HG03558 (cell line): ENCODE data around the gene LIMK1.
"Not testable (repeated sequence)": the region's sequence is repeated elsewhere in the genome, so short reads cannot be mapped to it uniquely, and the experiment has no call there.

ENCODE experiments used
- ATAC-seq: cut with Tn5 transposase; IDR thresholded peaks from one replicate; pipeline ENCODE4 v1.9.1; 2021; ENCODE audit warnings: moderate number of reproducible peaks; ENCODE audit not compliant: unreplicated experiment; ENCODE audit errors: extremely low read depth

LIMK1 gene

DNA sequence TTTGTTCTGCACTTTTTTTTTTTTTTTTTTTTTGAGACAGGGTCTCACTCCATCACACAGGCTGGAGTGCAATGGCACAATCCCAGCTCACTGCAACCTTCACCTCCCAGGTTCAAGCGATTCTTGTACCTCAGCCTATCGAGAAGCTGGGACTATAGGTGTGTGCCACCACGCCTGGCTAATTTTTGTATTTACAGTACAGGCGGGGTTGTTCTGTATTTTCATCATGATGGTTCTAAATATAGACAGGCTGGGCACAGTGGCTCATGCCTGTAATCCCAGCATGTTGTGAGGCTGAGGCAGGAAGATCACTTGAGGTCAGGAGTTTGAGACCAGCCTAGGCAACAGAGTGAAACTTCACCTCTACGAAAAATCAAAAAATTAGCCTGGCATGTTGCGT is 83.7 kb downstream of the LIMK1 start:
- ATAC-seq, result not testable (repeated sequence)
